Measurements from ENCODE around the gene ITPK1. TPM values are rescaled to one million over a fixed set of nuclear protein-coding genes. Genes with fewer than 3 reads are reported as not detected.

ITPK1 gene
- polyA plus RNA-seq, 2 of the 4 experiments (the other 2 are of a cell fraction) = 46.2 to 47.0 TPM

- H3K9me3 ChIP-seq = no peaks in the 10 kb centered on the region
- 58% methylated on average over 8 of the region's 8 CpGs for WGBS (ENCODE audit: missing lambda C conversion rate)
- no peak for FAIRE-seq
- DNase-seq (ENCODE audit: low read depth in 1 of 2, low spot score in 1 of 2) = no peak
- no peak overlapping the region for H3K4me2 ChIP-seq
- no peaks in the 10 kb centered on the region for H3K4me1 ChIP-seq
- ChIA-PET CTCF (no interaction called here), POLR2A (no interaction called here)
- no peak overlapping the region for H3K4me3 ChIP-seq
- H3K27ac ChIP-seq = no peak overlapping the region
- ATAC-seq = no peak
- no peak for TF ChIP-seq JUN (IDR thresholded peaks at IDR 0.05)
- no peak for TF ChIP-seq ELK1 (IDR thresholded peaks at IDR 0.05; ENCODE audit: low read depth, low read length)
- TF ChIP-seq MAZ (IDR thresholded peaks at IDR 0.05; ENCODE audit: borderline replicate concordance, low read depth, low read length) = no peak
- no peak for TF ChIP-seq FOSB (CRISPR knock-in tag; IDR thresholded peaks at IDR 0.05)
- TF ChIP-seq NPAS2 (CRISPR knock-in tag; IDR thresholded peaks at IDR 0.05; ENCODE audit: borderline replicate concordance) = no peak
- no peak for TF ChIP-seq ZNF302 (CRISPR knock-in tag; IDR thresholded peaks at IDR 0.05)
- TF ChIP-seq KDM5A (IDR thresholded peaks at IDR 0.05) = no peak
- no peak for TF ChIP-seq EHF (CRISPR knock-in tag; IDR thresholded peaks at IDR 0.05)
- no peak for TF ChIP-seq RAD21 (conservative IDR thresholded peaks at IDR 0.05 in 1 of 2, IDR thresholded peaks at IDR 0.05 in 1 of 2)
- TF ChIP-seq PBX3 (IDR thresholded peaks at IDR 0.05) = no peak
- no peak for TF ChIP-seq TP53 (CRISPR knock-in tag; IDR thresholded peaks at IDR 0.05)
- no peak for TF ChIP-seq CBX2 (IDR thresholded peaks at IDR 0.05; ENCODE audit: borderline replicate concordance, low read depth)
- TF ChIP-seq RCOR1 (IDR thresholded peaks at IDR 0.05; ENCODE audit: low read depth, low read length) = no peak
These were observed 210.1 kb downstream of the ITPK1 start for GRCh38 chr14:92905667-92906066.

DNA sequence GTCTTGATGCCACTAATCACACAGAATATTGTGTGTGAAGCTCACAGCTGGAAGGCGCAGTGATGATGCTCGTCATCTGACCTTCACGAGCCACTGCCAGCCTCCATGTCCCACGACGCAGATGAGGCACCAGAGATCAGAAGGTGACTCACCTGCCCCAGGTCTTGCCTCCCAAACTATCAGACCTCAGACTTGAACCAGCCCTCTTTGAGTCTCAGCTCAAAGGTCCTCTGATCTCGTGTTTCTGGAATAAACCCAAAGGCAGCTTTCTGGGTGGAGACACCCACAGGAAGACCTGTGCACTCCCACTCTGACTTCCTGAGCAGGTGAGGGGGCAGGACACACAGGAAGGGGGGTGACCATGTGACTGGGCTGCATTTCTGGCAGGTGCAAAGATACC is 212.4 kb downstream of the ITPK1 start:
- WGBS (ENCODE audit: missing lambda C conversion rate) = 55% methylated on average over 4 of the region's 6 CpGs
- DNase-seq (ENCODE audit: low read depth in 1 of 2, low spot score in 1 of 2) (no peak), FAIRE-seq (no peak), ATAC-seq (no peak)
- no peak overlapping the region for H3K27ac ChIP-seq
- no peaks in the 10 kb centered on the region for H3K4me1 ChIP-seq
- no peak for TF ChIP-seq SMC3 (IDR thresholded peaks at IDR 0.05)
- no peak for TF ChIP-seq POLR2AphosphoS2 (conservative IDR thresholded peaks at IDR 0.05; ENCODE audit: low read length)
- TF ChIP-seq FOXS1 (CRISPR knock-in tag; IDR thresholded peaks at IDR 0.05) = no peak
- TF ChIP-seq JUNB (IDR thresholded peaks at IDR 0.05) = no peak
- no peak for TF ChIP-seq GATA3 (IDR thresholded peaks at IDR 0.05; ENCODE audit: borderline replicate concordance)
- no peak for TF ChIP-seq CTCF (IDR thresholded peaks at IDR 0.05)
- no peak for TF ChIP-seq HOXB13 (CRISPR knock-in tag; IDR thresholded peaks at IDR 0.05; ENCODE audit: low read depth)
- no peak for TF ChIP-seq MYC (IDR thresholded peaks at IDR 0.05; ENCODE audit: borderline replicate concordance, low read length)
- TF ChIP-seq HES2 (IDR thresholded peaks at IDR 0.05) = no peak
- no peak for TF ChIP-seq ZFP36 (IDR thresholded peaks at IDR 0.05; ENCODE audit: borderline replicate concordance, partially characterized antibody)
- TF ChIP-seq ZNF302 (CRISPR knock-in tag; IDR thresholded peaks at IDR 0.05) = no peak
- no peak for TF ChIP-seq PBX3 (IDR thresholded peaks at IDR 0.05)
- TF ChIP-seq PHF8 (IDR thresholded peaks at IDR 0.05; ENCODE audit: borderline replicate concordance, low read depth) = no peak
- no peak for TF ChIP-seq BHLHE40 (IDR thresholded peaks at IDR 0.05; ENCODE audit: low read depth, low read length)
- TF ChIP-seq EP300 (IDR thresholded peaks at IDR 0.05) = no peak
- no peak for TF ChIP-seq TFCP2L1 (CRISPR knock-in tag; IDR thresholded peaks at IDR 0.05)
- no peak for TF ChIP-seq ZSCAN20 (CRISPR knock-in tag; IDR thresholded peaks at IDR 0.05)
- ChIA-PET CTCF (interaction anchor here (1.0 kb wide), 1 partner anchor 48 kb away, joined by 5 read pairs; no protein-coding TSS in a partner anchor), POLR2A (no interaction called here)
- no peaks in the 10 kb centered on the region for H3K9me3 ChIP-seq
- no peak overlapping the region for H3K4me3 ChIP-seq
- H3K4me2 ChIP-seq = no peak overlapping the region
